GM20000 (cell line): Measurements from ENCODE around the gene CACNG5.

Experiments
- DNase-seq: peaks from one replicate; pipeline ENCODE4 v3.0.0; 2012; ENCODE audit warnings: low spot score
- CTCF ChIP-seq: IDR thresholded peaks from 2 replicates; pipeline ENCODE4 v1.5.1; 2012; ENCODE audit warnings: mild to moderate bottlenecking, control low read depth; ENCODE audit errors: extremely low read depth, missing control alignments

CACNG5 gene

GRCh38 chr17:66904760-66905624, 70.1 kb downstream of the CACNG5 start:
- no peak for DNase-seq
- TF ChIP-seq CTCF, result no peak

DNA sequence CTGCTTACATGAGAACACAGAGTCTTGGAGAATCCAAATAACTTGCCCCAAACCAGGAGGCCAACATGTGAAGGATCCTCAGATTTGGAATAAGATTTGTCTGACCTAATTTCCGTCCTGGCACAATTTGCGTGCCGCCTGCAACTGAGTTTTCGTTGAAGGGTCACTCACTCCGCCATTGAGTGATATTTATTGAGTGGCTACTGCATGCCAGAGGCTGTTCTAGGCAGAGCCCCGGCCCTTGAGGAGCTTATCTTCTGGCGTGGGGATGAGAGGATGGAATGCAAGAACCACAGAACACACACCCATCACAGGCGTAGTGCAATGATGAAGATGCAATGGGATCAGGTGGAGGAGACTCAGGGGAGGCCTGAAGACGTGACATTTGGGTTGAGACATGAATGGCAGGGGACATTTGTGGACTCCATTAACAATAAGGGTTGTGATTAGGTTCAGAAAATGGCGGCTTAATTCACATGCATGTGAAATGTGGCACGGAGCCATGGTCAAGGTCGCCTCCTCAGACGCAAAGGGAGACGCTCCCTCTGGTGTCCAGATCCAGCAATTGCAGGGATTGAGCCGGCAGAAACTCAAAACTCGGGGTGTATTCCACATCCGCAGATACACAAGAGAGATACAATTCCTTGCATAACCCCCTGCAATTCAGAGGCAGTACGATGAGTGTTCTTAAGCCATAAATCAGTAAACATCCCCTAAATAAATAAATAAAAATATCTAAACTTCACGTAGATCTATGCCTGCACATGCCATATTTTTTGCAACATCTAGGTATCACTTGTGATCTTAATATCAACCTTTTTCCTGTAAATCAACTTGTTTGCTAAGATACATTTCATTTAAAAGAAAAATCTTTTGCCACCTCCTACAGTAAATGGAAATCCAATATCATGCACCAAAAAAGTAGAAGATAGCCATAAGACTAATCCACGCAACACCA, 71.7 kb downstream of the CACNG5 start:
- peak; percentile 75 for DNase-seq
- peak; percentile 81 for TF ChIP-seq CTCF

GRCh38 chr17:66909804-66910373, 75.0 kb downstream of the CACNG5 start:
- TF ChIP-seq CTCF, result no peak
- DNase-seq, result no peak

GRCh38 chr17:66910651-66911285, 75.9 kb downstream of the CACNG5 start:
- TF ChIP-seq CTCF, result no peak

GRCh38 chr17:66915204-66915611, 80.3 kb downstream of the CACNG5 start:
- TF ChIP-seq CTCF, result no peak
- no peak for DNase-seq

More at GRCh38 chr17:66910651-66911285, 75.9 kb downstream of the CACNG5 start:
- no peak for DNase-seq

- no peak for TF ChIP-seq CTCF
Measured at GRCh38 chr17:66915792-66916191, 80.9 kb downstream of the CACNG5 start.

More at GRCh38 chr17:66915792-66916191, 80.9 kb downstream of the CACNG5 start:
- DNase-seq, result no peak
